Hepatocyte (in vitro differentiated cells): ENCODE results near the gene PTPN11.
"Not testable (repeated sequence)": the region's sequence is repeated elsewhere in the genome, so short reads cannot be mapped to it uniquely, and the experiment has no call there.

Experiments used
- EZH2phosphoT487 ChIP-seq: fragments of 200-600 bp; sonication (generic); IDR thresholded peaks from one replicate; pipeline ENCODE4 v1.6.1; 2018; ENCODE audit warnings: antibody characterized with exemption, mild to moderate bottlenecking, low read depth, moderate library complexity; ENCODE audit not compliant: unreplicated experiment, severe bottlenecking
- TF ChIP-seq, protein P1 (sequence below): fragments of 200-600 bp; sonication (generic); IDR thresholded peaks from 2 replicates; pipeline ENCODE4 v1.5.1; 2016; ENCODE audit warnings: antibody characterized with exemption, mild to moderate bottlenecking; ENCODE audit not compliant: poor library complexity

DNA sequence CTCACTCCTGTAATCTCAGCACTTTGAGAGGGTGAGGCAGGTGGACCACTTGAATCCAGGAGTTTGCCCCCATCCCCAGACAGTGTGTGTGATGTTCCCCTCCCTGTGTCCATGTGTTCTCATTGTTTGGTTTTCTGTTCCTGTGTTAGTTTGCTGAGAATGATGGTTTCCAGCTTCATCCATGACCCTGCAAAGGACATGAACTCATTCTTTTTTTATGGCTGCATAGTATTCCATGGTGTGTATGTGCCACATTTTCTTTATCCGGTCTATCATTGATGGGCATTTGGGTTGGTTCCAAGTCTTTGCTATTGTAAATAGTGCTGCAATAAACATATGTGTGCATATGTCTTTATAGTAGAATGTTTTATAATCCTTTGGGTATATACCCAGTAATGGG, 38.4 kb downstream of the PTPN11 start:
- TF ChIP-seq, protein P1, sequence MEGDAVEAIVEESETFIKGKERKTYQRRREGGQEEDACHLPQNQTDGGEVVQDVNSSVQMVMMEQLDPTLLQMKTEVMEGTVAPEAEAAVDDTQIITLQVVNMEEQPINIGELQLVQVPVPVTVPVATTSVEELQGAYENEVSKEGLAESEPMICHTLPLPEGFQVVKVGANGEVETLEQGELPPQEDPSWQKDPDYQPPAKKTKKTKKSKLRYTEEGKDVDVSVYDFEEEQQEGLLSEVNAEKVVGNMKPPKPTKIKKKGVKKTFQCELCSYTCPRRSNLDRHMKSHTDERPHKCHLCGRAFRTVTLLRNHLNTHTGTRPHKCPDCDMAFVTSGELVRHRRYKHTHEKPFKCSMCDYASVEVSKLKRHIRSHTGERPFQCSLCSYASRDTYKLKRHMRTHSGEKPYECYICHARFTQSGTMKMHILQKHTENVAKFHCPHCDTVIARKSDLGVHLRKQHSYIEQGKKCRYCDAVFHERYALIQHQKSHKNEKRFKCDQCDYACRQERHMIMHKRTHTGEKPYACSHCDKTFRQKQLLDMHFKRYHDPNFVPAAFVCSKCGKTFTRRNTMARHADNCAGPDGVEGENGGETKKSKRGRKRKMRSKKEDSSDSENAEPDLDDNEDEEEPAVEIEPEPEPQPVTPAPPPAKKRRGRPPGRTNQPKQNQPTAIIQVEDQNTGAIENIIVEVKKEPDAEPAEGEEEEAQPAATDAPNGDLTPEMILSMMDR, result not testable (repeated sequence)
- TF ChIP-seq EZH2phosphoT487, result not testable (repeated sequence)
